NB4 (cell line): ENCODE data around the gene FOXI1.

Experiments
- CTCF ChIP-seq: IDR thresholded peaks from one replicate; pipeline ENCODE4 v1.5.1; 2012; ENCODE audit warnings: low read depth, low read length
- MAX ChIP-seq: IDR thresholded peaks from 2 replicates; pipeline ENCODE4 v1.6.1; 2011; ENCODE audit warnings: low read depth, low read length
- POLR2A ChIP-seq: IDR thresholded peaks from 2 replicates; pipeline ENCODE4 v1.6.1; 2011; ENCODE audit warnings: mild to moderate bottlenecking; ENCODE audit not compliant: insufficient read length; ENCODE audit errors: extremely low read depth

- TF ChIP-seq CTCF (no peak), MAX (no peak), POLR2A (no peak)
Measured at GRCh38 chr5:170159101-170159698, 53.5 kb downstream of the FOXI1 start.
